H1 (cell line): ENCODE measurements around the gene NOL8.

Experiments used
- CEBPB ChIP-seq: IDR thresholded peaks from 2 replicates; pipeline ENCODE4 v1.6.1; 2012; ENCODE audit warnings: low read depth, low read length
- CHD2 ChIP-seq: IDR thresholded peaks from 2 replicates; pipeline ENCODE4 v1.6.1; 2012; ENCODE audit warnings: low read length, improper control_type of control experiment
- CTCF ChIP-seq, 3 experiments: IDR thresholded peaks; 1 replicate in 2 of 3; 2 replicates in 1 of 3; pipeline versions ENCODE4 v1.5.1 to v1.6.1; 2011; ENCODE audit warnings: low read length in 3 of 3, mild to moderate bottlenecking in 3 of 3, inconsistent platforms in 2 of 3, low read depth in 1 of 3, moderate library complexity in 1 of 3; ENCODE audit not compliant: insufficient read depth in 1 of 3; ENCODE audit errors: control extremely low read depth in 1 of 3
- EP300 ChIP-seq, 2 experiments: IDR thresholded peaks; 1 replicate in 1 of 2; 2 replicates in 1 of 2; pipeline ENCODE4 v1.6.1; 2011 to 2012; ENCODE audit warnings: low read depth in 2 of 2, low read length in 2 of 2, mild to moderate bottlenecking in 2 of 2, borderline replicate concordance in 1 of 2, inconsistent platforms in 1 of 2, moderate library complexity in 1 of 2
- EZH2 ChIP-seq: fragments of 200-600 bp; sonication (generic); IDR thresholded peaks from 2 replicates; pipeline ENCODE4 v1.7.1; 2012; ENCODE audit warnings: low read depth, mild to moderate bottlenecking, moderate library complexity, low read length, inconsistent platforms; ENCODE audit not compliant: severe bottlenecking
- JUN ChIP-seq: IDR thresholded peaks from 2 replicates; pipeline ENCODE4 v1.6.1; 2011; ENCODE audit warnings: low read depth, mild to moderate bottlenecking, improper control_type of control experiment, low read length
- MAFK ChIP-seq: IDR thresholded peaks from 2 replicates; pipeline ENCODE4 v1.6.1; 2012; ENCODE audit warnings: low read depth, mild to moderate bottlenecking, improper control_type of control experiment, low read length
- POLR2A ChIP-seq, 2 experiments: IDR thresholded peaks; 1 replicate in 1 of 2; 2 replicates in 1 of 2; pipeline ENCODE4 v1.6.1; 2011; ENCODE audit warnings: low read depth in 2 of 2, low read length in 2 of 2, mild to moderate bottlenecking in 2 of 2; ENCODE audit errors: control extremely low read depth in 1 of 2
- SIN3A ChIP-seq, 2 experiments: IDR thresholded peaks in 1 of 2; conservative IDR thresholded peaks in 1 of 2; 2 replicates each; pipeline ENCODE4 v1.6.1; 2011 to 2012; ENCODE audit warnings: low read length in 2 of 2, improper control_type of control experiment in 1 of 2, low read depth in 1 of 2, mild to moderate bottlenecking in 1 of 2
- TCF12 ChIP-seq: IDR thresholded peaks from 2 replicates; pipeline ENCODE4 v1.6.1; 2011; ENCODE audit warnings: low read depth, mild to moderate bottlenecking, low read length
- YY1 ChIP-seq: IDR thresholded peaks from 2 replicates; pipeline ENCODE4 v1.6.1; 2011; ENCODE audit warnings: low read depth, mild to moderate bottlenecking, low read length
- ZNF274 ChIP-seq: IDR thresholded peaks from 2 replicates; pipeline ENCODE4 v1.7.0; 2012; ENCODE audit warnings: low read length, borderline replicate concordance; ENCODE audit errors: extremely low read depth

GRCh38 chr9:92295240-92295790, 29.8 kb downstream of the NOL8 start:
- TF ChIP-seq CTCF (IDR thresholded peaks at IDR 0.05; ENCODE audit: control extremely low read depth in 1 of 3, insufficient read depth in 1 of 3, low read depth in 1 of 3, low read length in 3 of 3) (no peak), CEBPB (no peak), ZNF274 (no peak), JUN (no peak), POLR2A (IDR thresholded peaks at IDR 0.05; ENCODE audit: control extremely low read depth in 1 of 2, low read depth in 2 of 2, low read length in 2 of 2) (no peak), SIN3A (conservative IDR thresholded peaks at IDR 0.05 in 1 of 2, IDR thresholded peaks at IDR 0.05 in 1 of 2; ENCODE audit: low read depth in 1 of 2, low read length in 2 of 2) (no peak), YY1 (no peak), EP300 (IDR thresholded peaks at IDR 0.05; ENCODE audit: borderline replicate concordance in 1 of 2, low read depth in 2 of 2, low read length in 2 of 2) (no peak), TCF12 (no peak), MAFK (no peak), CHD2 (no peak), EZH2 (no peak)
